CD4-positive, alpha-beta T cell treated with Interleukin-2 at 100 ng/mL for 4 hours (primary cell): ENCODE measurements around the gene EEA1.
A peak's percentile ranks its signal among the peaks of the same experiment; 100 is the strongest.

ENCODE experiments used
- DNase-seq: peaks from one replicate; pipeline ENCODE4 v3.0.0-alpha.2; 2020; ENCODE audit warnings: low spot score

The EEA1 gene

GRCh38 chr12:92886131-92886530, 43.0 kb downstream of the EEA1 start:
- DNase-seq, result no peak

GRCh38 chr12:92879698-92880322, 49.3 kb downstream of the EEA1 start:
- DNase-seq, result no peak

GRCh38 chr12:92877904-92878303, 51.2 kb downstream of the EEA1 start:
- DNase-seq, result no peak

- no peak for DNase-seq
Measured at GRCh38 chr12:92876496-92876895, 52.6 kb downstream of the EEA1 start.

- no peak for DNase-seq
Measured at GRCh38 chr12:92871116-92871515, 58.0 kb downstream of the EEA1 start.

GRCh38 chr12:92866418-92866817, 62.7 kb downstream of the EEA1 start:
- no peak for DNase-seq

- no peak for DNase-seq
Measured at GRCh38 chr12:92863251-92863650, 65.8 kb downstream of the EEA1 start.

GRCh38 chr12:92861381-92861780, 67.7 kb downstream of the EEA1 start:
- no peak for DNase-seq

- DNase-seq, result no peak
Measured at GRCh38 chr12:92860521-92860920, 68.6 kb downstream of the EEA1 start.

- DNase-seq, result no peak
Measured at GRCh38 chr12:92859650-92860386, 69.3 kb downstream of the EEA1 start.

- DNase-seq, result no peak
Measured at GRCh38 chr12:92857818-92858217, 71.3 kb downstream of the EEA1 start.

- no peak for DNase-seq
Measured at GRCh38 chr12:92854344-92854743, 74.8 kb downstream of the EEA1 start.

- no peak for DNase-seq
Measured at GRCh38 chr12:92848740-92849139, 80.4 kb downstream of the EEA1 start.

- DNase-seq, result no peak
Measured at GRCh38 chr12:92847368-92847767, 81.7 kb downstream of the EEA1 start.

GRCh38 chr12:92845329-92845728, 83.8 kb downstream of the EEA1 start:
- no peak for DNase-seq

- no peak for DNase-seq
Measured at GRCh38 chr12:92844151-92844763, 84.8 kb downstream of the EEA1 start.

- DNase-seq, result no peak
Measured at GRCh38 chr12:92829686-92830282, 99.3 kb downstream of the EEA1 start.

GRCh38 chr12:92828565-92828964, 100.5 kb downstream of the EEA1 start:
- DNase-seq, result no peak

GRCh38 chr12:92827836-92828431, 101.2 kb downstream of the EEA1 start:
- DNase-seq, result peak; percentile 40

GRCh38 chr12:92821142-92821541, 108.0 kb downstream of the EEA1 start:
- no peak for DNase-seq

GRCh38 chr12:92814584-92814983, 114.5 kb downstream of the EEA1 start:
- no peak for DNase-seq

- DNase-seq, result no peak
Measured at GRCh38 chr12:92810370-92810769, 118.7 kb downstream of the EEA1 start.

- no peak for DNase-seq
Measured at GRCh38 chr12:92803903-92804302, 125.2 kb downstream of the EEA1 start.
